Measurements from ENCODE around the gene CYB5R4.

Gene CYB5R4

GRCh38 chr6:83978997-83979396, 119.5 kb downstream of the CYB5R4 start:
- TF ChIP-seq, protein P1, sequence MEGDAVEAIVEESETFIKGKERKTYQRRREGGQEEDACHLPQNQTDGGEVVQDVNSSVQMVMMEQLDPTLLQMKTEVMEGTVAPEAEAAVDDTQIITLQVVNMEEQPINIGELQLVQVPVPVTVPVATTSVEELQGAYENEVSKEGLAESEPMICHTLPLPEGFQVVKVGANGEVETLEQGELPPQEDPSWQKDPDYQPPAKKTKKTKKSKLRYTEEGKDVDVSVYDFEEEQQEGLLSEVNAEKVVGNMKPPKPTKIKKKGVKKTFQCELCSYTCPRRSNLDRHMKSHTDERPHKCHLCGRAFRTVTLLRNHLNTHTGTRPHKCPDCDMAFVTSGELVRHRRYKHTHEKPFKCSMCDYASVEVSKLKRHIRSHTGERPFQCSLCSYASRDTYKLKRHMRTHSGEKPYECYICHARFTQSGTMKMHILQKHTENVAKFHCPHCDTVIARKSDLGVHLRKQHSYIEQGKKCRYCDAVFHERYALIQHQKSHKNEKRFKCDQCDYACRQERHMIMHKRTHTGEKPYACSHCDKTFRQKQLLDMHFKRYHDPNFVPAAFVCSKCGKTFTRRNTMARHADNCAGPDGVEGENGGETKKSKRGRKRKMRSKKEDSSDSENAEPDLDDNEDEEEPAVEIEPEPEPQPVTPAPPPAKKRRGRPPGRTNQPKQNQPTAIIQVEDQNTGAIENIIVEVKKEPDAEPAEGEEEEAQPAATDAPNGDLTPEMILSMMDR (IDR thresholded peaks at IDR 0.05) = no peak
- Mint-ChIP-seq H3K9me3 (peaks cover 15% of the 10 kb centered on the region), H3K27me3 (ENCODE audit: low read depth, poor library complexity) (peaks cover 3% of the 10 kb centered on the region), H3K4me3 (no peak overlapping the region), H3K4me1 (peaks cover 12% of the 10 kb centered on the region), H3K36me3 (ENCODE audit: low read depth) (no peaks in the 10 kb centered on the region), H3K27ac (no peak overlapping the region)
- no peak for DNase-seq

DNA sequence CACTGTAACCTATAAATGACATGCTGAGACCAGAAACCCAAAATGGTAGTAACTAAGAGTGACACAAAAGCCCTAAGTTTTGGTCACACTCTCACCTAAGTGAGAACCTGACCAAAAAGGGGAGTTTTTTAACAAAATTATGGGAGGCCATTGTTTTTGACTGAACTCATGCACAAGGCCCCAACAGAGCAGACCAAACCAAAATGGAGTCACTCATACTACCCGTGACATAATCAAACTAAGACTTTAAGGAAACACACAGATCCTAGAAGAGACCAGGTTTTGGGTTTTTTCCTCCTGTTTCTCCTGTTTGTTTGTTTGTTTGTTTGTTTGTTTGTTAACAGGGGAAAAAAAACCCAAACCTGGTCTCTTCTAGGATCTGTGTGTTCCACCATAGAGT, 124.9 kb downstream of the CYB5R4 start:
- H3K4me3 Mint-ChIP-seq = no peak overlapping the region
- H3K27ac Mint-ChIP-seq = no peak overlapping the region
- no peaks in the 10 kb centered on the region for H3K4me1 Mint-ChIP-seq
- DNase-seq = no peak
- no peaks in the 10 kb centered on the region for H3K36me3 Mint-ChIP-seq (ENCODE audit: low read depth)
- TF ChIP-seq, protein P1 (IDR thresholded peaks at IDR 0.05) = no peak
- peaks cover 15% of the 10 kb centered on the region for H3K9me3 Mint-ChIP-seq
- H3K27me3 Mint-ChIP-seq (ENCODE audit: low read depth, poor library complexity) = no peaks in the 10 kb centered on the region

DNA sequence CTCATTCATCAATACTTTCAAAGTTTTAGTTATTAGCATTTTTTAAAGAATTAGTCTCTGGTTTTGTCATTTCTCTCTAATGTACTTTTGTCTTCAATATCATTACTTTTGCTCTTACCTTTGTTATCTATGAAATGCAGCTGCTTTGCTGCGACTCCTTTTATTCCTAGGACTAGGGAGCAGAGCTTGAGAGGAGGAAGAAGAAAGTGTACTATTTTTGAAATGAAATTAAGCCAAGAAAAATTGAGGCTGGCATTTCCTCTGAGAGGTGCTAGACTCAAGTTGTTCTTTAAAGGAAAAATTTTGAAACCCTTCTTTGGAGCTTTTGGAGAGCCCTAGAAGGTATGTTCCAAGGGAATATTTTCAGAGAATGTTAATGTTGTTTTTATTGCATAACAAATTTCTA, 125.8 kb downstream of the CYB5R4 start:
- no peaks in the 10 kb centered on the region for H3K36me3 Mint-ChIP-seq (ENCODE audit: low read depth)
- no peak for DNase-seq
- no peak overlapping the region for H3K4me3 Mint-ChIP-seq
- TF ChIP-seq, protein P1 (IDR thresholded peaks at IDR 0.05) = no peak
- H3K27me3 Mint-ChIP-seq (ENCODE audit: low read depth, poor library complexity) = no peaks in the 10 kb centered on the region
- H3K27ac Mint-ChIP-seq = no peak overlapping the region
- H3K9me3 Mint-ChIP-seq = peaks cover 11% of the 10 kb centered on the region
- H3K4me1 Mint-ChIP-seq = no peaks in the 10 kb centered on the region

GRCh38 chr6:83985715-83986114, 126.2 kb downstream of the CYB5R4 start:
- H3K36me3 Mint-ChIP-seq (ENCODE audit: low read depth) = no peaks in the 10 kb centered on the region
- TF ChIP-seq, protein P1 (IDR thresholded peaks at IDR 0.05) = no peak
- no peak overlapping the region for H3K4me3 Mint-ChIP-seq
- no peak for DNase-seq
- no peak overlapping the region for H3K27ac Mint-ChIP-seq
- no peaks in the 10 kb centered on the region for H3K4me1 Mint-ChIP-seq
- H3K27me3 Mint-ChIP-seq (ENCODE audit: low read depth, poor library complexity) = no peaks in the 10 kb centered on the region
- peaks cover 7% of the 10 kb centered on the region for H3K9me3 Mint-ChIP-seq

GRCh38 chr6:83998021-83998584, 138.6 kb downstream of the CYB5R4 start:
- no peak overlapping the region for H3K4me3 Mint-ChIP-seq
- peaks cover 4% of the 10 kb centered on the region for H3K27me3 Mint-ChIP-seq (ENCODE audit: low read depth, poor library complexity)
- DNase-seq = no peak
- H3K4me1 Mint-ChIP-seq = peaks cover 5% of the 10 kb centered on the region
- TF ChIP-seq, protein P1 (IDR thresholded peaks at IDR 0.05) = no peak
- H3K27ac Mint-ChIP-seq = no peak overlapping the region
- no peaks in the 10 kb centered on the region for H3K36me3 Mint-ChIP-seq (ENCODE audit: low read depth)
- peaks cover 11% of the 10 kb centered on the region for H3K9me3 Mint-ChIP-seq

DNA sequence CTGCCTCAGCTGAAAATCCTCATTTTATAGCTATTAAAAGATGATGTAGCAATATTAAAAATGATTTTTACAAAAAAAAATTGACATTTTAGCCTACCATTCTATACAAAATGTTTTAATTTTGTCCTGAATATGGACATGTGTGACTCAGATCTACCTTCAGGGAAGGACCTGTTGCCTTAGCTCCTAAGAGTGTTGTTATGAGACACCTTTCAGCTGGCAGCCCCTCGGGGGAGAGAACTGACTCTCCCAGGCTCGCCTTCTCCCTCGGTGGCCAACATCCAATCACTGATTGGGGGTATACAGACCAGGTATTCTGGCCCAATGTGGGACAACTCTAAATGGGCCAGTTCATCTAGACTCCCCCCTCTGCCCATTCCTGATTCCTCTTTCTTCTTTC, 141.6 kb downstream of the CYB5R4 start:
- DNase-seq = no peak
- TF ChIP-seq, protein P1 (IDR thresholded peaks at IDR 0.05) = no peak
- peaks cover 8% of the 10 kb centered on the region for H3K27me3 Mint-ChIP-seq (ENCODE audit: low read depth, poor library complexity)
- peaks cover 14% of the 10 kb centered on the region for H3K4me1 Mint-ChIP-seq
- peaks cover 4% of the 10 kb centered on the region for H3K9me3 Mint-ChIP-seq
- H3K27ac Mint-ChIP-seq = no peak overlapping the region
- H3K36me3 Mint-ChIP-seq (ENCODE audit: low read depth) = no peaks in the 10 kb centered on the region
- no peak overlapping the region for H3K4me3 Mint-ChIP-seq
